ACHN (cell line): ENCODE data around the gene RFX6.

Experiments used
- DNase-seq: peaks from one replicate; pipeline ENCODE4 v3.0.0-alpha.2; 2015
- in situ Hi-C: cut with HindIII; loops from 2 replicates; pipeline ENCODE4 v1.10.0; 2017; ENCODE audit warnings: low sequenced_read_pairs, low pct_ligation_motif_present, low pct_unique_long_range_greater_than_20kb

RFX6 gene

GRCh38 chr6:116887168-116887567 is 10.1 kb downstream of the RFX6 start:
- in situ Hi-C loops, result no loop called here
- DNase-seq, result no peak

- DNase-seq, result no peak
- in situ Hi-C loops, result no loop called here
These were observed 10.9 kb downstream of the RFX6 start for GRCh38 chr6:116887894-116888293.

- in situ Hi-C loops, result no loop called here
- no peak for DNase-seq
These were observed 11.8 kb downstream of the RFX6 start for GRCh38 chr6:116888732-116889360.

- DNase-seq, result no peak
These were observed 17.6 kb downstream of the RFX6 start for GRCh38 chr6:116894669-116895068.

GRCh38 chr6:116895935-116896334 is 18.9 kb downstream of the RFX6 start:
- DNase-seq, result no peak
- in situ Hi-C loops, result no loop called here

More at GRCh38 chr6:116894669-116895068, 17.6 kb downstream of the RFX6 start:
- in situ Hi-C loops, result no loop called here

- in situ Hi-C loops, result no loop called here
- no peak for DNase-seq
These were observed 25.6 kb downstream of the RFX6 start for GRCh38 chr6:116902634-116903033.

- no peak for DNase-seq
- in situ Hi-C loops, result no loop called here
These were observed 46.0 kb downstream of the RFX6 start for GRCh38 chr6:116922853-116923548.

GRCh38 chr6:116924245-116924644 is 47.2 kb downstream of the RFX6 start:
- in situ Hi-C loops, result no loop called here
- no peak for DNase-seq

GRCh38 chr6:116925088-116925794 is 48.2 kb downstream of the RFX6 start:
- in situ Hi-C loops, result no loop called here
- DNase-seq, result no peak

GRCh38 chr6:116928677-116929076 is 51.6 kb downstream of the RFX6 start:
- DNase-seq, result no peak
- in situ Hi-C loops, result no loop called here

GRCh38 chr6:116929825-116930224 is 52.8 kb downstream of the RFX6 start:
- DNase-seq, result no peak
- in situ Hi-C loops, result no loop called here

- DNase-seq, result no peak
- in situ Hi-C loops, result no loop called here
These were observed 54.4 kb downstream of the RFX6 start for GRCh38 chr6:116931456-116931855.

- in situ Hi-C loops, result no loop called here
- no peak for DNase-seq
These were observed 55.5 kb downstream of the RFX6 start for GRCh38 chr6:116932496-116932895.

- DNase-seq, result no peak
- in situ Hi-C loops, result no loop called here
These were observed 56.4 kb downstream of the RFX6 start for GRCh38 chr6:116933485-116933884.

- DNase-seq, result no peak
- in situ Hi-C loops, result no loop called here
These were observed 61.3 kb downstream of the RFX6 start for GRCh38 chr6:116938305-116938704.

GRCh38 chr6:116941727-116942126 is 64.7 kb downstream of the RFX6 start:
- DNase-seq, result no peak
- in situ Hi-C loops, result no loop called here

- no peak for DNase-seq
These were observed 68.8 kb downstream of the RFX6 start for GRCh38 chr6:116945809-116946208.

GRCh38 chr6:116948533-116949304 is 71.7 kb downstream of the RFX6 start:
- in situ Hi-C loops, result no loop called here
- no peak for DNase-seq

More at GRCh38 chr6:116945809-116946208, 68.8 kb downstream of the RFX6 start:
- in situ Hi-C loops, result no loop called here

- in situ Hi-C loops, result no loop called here
- no peak for DNase-seq
These were observed 72.9 kb downstream of the RFX6 start for GRCh38 chr6:116949964-116950363.
